ENCODE data around the gene GOLGA1. TPM values are rescaled to one million over a fixed set of nuclear protein-coding genes. Genes with fewer than 3 reads are reported as not detected.

GOLGA1 gene
- polyA plus RNA-seq, 1 of the 3 experiments (the other 2 are of a cell fraction) = 10.0 TPM

GRCh38 chr9:124835026-124835557 lies 105.8 kb downstream of the GOLGA1 start:
- Histone ChIP-seq H3K79me2 (ENCODE audit: insufficient read depth) (no peaks in the 10 kb centered on the region), H3K9me2 (no peaks in the 10 kb centered on the region), H3K9ac (no peak overlapping the region), H3K4me2 (peak overlapping the region; percentile 68), H2AFZ (ENCODE audit: low read depth) (no peak overlapping the region), H3K27me3 (ENCODE audit: insufficient read depth) (no peaks in the 10 kb centered on the region), H3K36me3 (replicated peaks in 1 of 2; ENCODE audit: control insufficient read depth in 1 of 2, insufficient read depth in 2 of 2, low read length in 1 of 2) (no peaks in the 10 kb centered on the region), H4K20me1 (ENCODE audit: insufficient read depth) (no peaks in the 10 kb centered on the region), H3K4me3 (ENCODE audit: low read depth in 2 of 2, low read length in 1 of 2) (peak overlapping the region in 1 of 2 experiments; percentile 30; a peak in 1 of 4 replicates), H3K4me1 (ENCODE audit: control insufficient read depth in 1 of 2, insufficient read depth in 2 of 2, low read depth in 1 of 2, low read length in 1 of 2) (peaks cover 14 to 24% of the 10 kb centered on the region in 2 experiments; a peak in 3 of 4 replicates), H3K9me3 (no peaks in the 10 kb centered on the region), H3F3A (replicated peaks; ENCODE audit: insufficient read depth) (peaks cover 25% of the 10 kb centered on the region), H3K27ac (ENCODE audit: low read depth in 2 of 2, low read length in 1 of 2) (peak overlapping the region; percentile 18 to 27; a peak in 2 of 4 replicates)
- 8% methylated on average over 12 of the region's 13 CpGs for WGBS (ENCODE audit: low lambda C conversion rate)
- TF ChIP-seq, protein P1, sequence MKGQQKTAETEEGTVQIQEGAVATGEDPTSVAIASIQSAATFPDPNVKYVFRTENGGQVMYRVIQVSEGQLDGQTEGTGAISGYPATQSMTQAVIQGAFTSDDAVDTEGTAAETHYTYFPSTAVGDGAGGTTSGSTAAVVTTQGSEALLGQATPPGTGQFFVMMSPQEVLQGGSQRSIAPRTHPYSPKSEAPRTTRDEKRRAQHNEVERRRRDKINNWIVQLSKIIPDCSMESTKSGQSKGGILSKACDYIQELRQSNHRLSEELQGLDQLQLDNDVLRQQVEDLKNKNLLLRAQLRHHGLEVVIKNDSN (IDR thresholded peaks at IDR 0.05; ENCODE audit: borderline replicate concordance, low read depth) = no peak
- TF ChIP-seq EZH2phosphoT487 (IDR thresholded peaks at IDR 0.05; ENCODE audit: borderline replicate concordance, low read depth) (no peak), MXI1 (IDR thresholded peaks at IDR 0.05; ENCODE audit: low read depth, low read length) (no peak), YY1 (IDR thresholded peaks at IDR 0.05; ENCODE audit: low read depth) (no peak), RCOR1 (IDR thresholded peaks at IDR 0.05; ENCODE audit: low read length) (peak; percentile 71), NRF1 (IDR thresholded peaks at IDR 0.05; ENCODE audit: low read depth, low read length) (no peak), IRF3 (IDR thresholded peaks at IDR 0.05; ENCODE audit: low read depth, low read length) (no peak), EP300 (IDR thresholded peaks at IDR 0.05; ENCODE audit: borderline replicate concordance in 1 of 2, low read depth in 1 of 2, low read length in 1 of 2) (peak in 1 of 2 experiments; percentile 38; a peak in 1 of 4 replicates), RXRA (IDR thresholded peaks at IDR 0.05; ENCODE audit: borderline replicate concordance, low read depth) (no peak), FOXM1 (IDR thresholded peaks at IDR 0.05; ENCODE audit: low read depth) (no peak), FOXJ3 (CRISPR knock-in tag; IDR thresholded peaks at IDR 0.05) (no peak), GABPA (IDR thresholded peaks at IDR 0.05; ENCODE audit: low read depth) (no peak), RAD21 (IDR thresholded peaks at IDR 0.05; ENCODE audit: low read length) (no peak), JUND (IDR thresholded peaks at IDR 0.05) (no peak), MAX (IDR thresholded peaks at IDR 0.05; ENCODE audit: low read depth) (0 out of 2 replicates have a peak, but pooled peaks have one; percentile 28), NFIC (IDR thresholded peaks at IDR 0.05; ENCODE audit: borderline replicate concordance) (peak; percentile 98), FOSL2 (IDR thresholded peaks at IDR 0.05; ENCODE audit: borderline replicate concordance, low read depth) (no peak), TCF12 (IDR thresholded peaks at IDR 0.05) (peak; percentile 55), POLR2AphosphoS5 (IDR thresholded peaks at IDR 0.05; ENCODE audit: low read depth, low read length) (peak; percentile 23; the same call in 1 of the 2 replicates), RFX5 (IDR thresholded peaks at IDR 0.05; ENCODE audit: low read length) (peak; percentile 44; the same call in 1 of the 2 replicates), MEF2A (IDR thresholded peaks at IDR 0.05; ENCODE audit: borderline replicate concordance, low read depth) (peak; percentile 76), SMC3 (IDR thresholded peaks at IDR 0.05; ENCODE audit: low read depth, low read length) (no peak), TEAD4 (IDR thresholded peaks at IDR 0.05; ENCODE audit: borderline replicate concordance, insufficient read depth) (peak; percentile 50; the same call in 1 of the 2 replicates), GATA2 (CRISPR knock-in tag; IDR thresholded peaks at IDR 0.05) (no peak), CHD2 (IDR thresholded peaks at IDR 0.05; ENCODE audit: low read length, partially characterized antibody) (no peak), ELF1 (IDR thresholded peaks at IDR 0.05) (no peak)
- TF ChIP-seq, protein P2, sequence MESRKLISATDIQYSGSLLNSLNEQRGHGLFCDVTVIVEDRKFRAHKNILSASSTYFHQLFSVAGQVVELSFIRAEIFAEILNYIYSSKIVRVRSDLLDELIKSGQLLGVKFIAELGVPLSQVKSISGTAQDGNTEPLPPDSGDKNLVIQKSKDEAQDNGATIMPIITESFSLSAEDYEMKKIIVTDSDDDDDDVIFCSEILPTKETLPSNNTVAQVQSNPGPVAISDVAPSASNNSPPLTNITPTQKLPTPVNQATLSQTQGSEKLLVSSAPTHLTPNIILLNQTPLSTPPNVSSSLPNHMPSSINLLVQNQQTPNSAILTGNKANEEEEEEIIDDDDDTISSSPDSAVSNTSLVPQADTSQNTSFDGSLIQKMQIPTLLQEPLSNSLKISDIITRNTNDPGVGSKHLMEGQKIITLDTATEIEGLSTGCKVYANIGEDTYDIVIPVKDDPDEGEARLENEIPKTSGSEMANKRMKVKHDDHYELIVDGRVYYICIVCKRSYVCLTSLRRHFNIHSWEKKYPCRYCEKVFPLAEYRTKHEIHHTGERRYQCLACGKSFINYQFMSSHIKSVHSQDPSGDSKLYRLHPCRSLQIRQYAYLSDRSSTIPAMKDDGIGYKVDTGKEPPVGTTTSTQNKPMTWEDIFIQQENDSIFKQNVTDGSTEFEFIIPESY (IDR thresholded peaks at IDR 0.05; ENCODE audit: borderline replicate concordance, low read depth) = no peak
- TF ChIP-seq, protein P3, sequence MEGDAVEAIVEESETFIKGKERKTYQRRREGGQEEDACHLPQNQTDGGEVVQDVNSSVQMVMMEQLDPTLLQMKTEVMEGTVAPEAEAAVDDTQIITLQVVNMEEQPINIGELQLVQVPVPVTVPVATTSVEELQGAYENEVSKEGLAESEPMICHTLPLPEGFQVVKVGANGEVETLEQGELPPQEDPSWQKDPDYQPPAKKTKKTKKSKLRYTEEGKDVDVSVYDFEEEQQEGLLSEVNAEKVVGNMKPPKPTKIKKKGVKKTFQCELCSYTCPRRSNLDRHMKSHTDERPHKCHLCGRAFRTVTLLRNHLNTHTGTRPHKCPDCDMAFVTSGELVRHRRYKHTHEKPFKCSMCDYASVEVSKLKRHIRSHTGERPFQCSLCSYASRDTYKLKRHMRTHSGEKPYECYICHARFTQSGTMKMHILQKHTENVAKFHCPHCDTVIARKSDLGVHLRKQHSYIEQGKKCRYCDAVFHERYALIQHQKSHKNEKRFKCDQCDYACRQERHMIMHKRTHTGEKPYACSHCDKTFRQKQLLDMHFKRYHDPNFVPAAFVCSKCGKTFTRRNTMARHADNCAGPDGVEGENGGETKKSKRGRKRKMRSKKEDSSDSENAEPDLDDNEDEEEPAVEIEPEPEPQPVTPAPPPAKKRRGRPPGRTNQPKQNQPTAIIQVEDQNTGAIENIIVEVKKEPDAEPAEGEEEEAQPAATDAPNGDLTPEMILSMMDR (IDR thresholded peaks at IDR 0.05) = no peak
- TF ChIP-seq, protein P4, sequence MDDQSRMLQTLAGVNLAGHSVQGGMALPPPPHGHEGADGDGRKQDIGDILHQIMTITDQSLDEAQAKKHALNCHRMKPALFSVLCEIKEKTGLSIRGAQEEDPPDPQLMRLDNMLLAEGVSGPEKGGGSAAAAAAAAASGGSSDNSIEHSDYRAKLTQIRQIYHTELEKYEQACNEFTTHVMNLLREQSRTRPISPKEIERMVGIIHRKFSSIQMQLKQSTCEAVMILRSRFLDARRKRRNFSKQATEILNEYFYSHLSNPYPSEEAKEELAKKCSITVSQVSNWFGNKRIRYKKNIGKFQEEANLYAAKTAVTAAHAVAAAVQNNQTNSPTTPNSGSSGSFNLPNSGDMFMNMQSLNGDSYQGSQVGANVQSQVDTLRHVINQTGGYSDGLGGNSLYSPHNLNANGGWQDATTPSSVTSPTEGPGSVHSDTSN (IDR thresholded peaks at IDR 0.05) = 0 out of 2 replicates have a peak, but pooled peaks have one; percentile 8
- ChIA-PET CTCF (interaction anchor here (0.9 to 33.6 kb wide), 5 partner anchors 17 to 108 kb away, joined by 3 to 1436 read pairs (median 7); partner anchors contain the start of genes NR6A1, OLFML2A and WDR38), POLR2A (interaction anchor here (0.5 to 0.6 kb wide), 2 partner anchors 17 to 56 kb away, joined by 3 to 4 read pairs; no protein-coding TSS in a partner anchor)
- DNase-seq = peak; percentile 91
